T1000 (cell line): ENCODE data around the gene KAZALD1.

Source experiments
- DNase-seq: peaks from one replicate; lab custom pipeline; 2025; ENCODE audit warnings: mixed read lengths; lab: John Stamatoyannopoulos, UW

KAZALD1 gene

DNA sequence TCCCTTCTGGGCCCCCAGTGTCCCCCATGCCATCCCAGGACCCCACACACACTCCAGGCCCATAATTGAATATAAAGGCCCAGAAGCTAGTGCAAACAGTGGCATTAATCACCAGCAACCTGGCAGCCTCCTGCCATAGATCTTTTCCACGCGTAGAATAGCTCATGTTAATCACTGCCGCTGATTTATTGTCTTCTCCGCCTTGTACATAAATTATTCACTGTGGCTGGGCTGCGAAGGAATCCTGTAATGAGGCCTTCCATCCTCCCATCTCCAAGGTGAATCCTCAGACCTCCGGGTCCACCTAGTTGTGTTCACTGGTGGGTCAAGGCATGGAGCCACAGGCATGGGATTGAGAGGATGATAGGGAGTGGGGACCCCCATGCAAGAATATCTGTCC lies 33.2 kb downstream of the KAZALD1 start:
- no peak for DNase-seq

DNA sequence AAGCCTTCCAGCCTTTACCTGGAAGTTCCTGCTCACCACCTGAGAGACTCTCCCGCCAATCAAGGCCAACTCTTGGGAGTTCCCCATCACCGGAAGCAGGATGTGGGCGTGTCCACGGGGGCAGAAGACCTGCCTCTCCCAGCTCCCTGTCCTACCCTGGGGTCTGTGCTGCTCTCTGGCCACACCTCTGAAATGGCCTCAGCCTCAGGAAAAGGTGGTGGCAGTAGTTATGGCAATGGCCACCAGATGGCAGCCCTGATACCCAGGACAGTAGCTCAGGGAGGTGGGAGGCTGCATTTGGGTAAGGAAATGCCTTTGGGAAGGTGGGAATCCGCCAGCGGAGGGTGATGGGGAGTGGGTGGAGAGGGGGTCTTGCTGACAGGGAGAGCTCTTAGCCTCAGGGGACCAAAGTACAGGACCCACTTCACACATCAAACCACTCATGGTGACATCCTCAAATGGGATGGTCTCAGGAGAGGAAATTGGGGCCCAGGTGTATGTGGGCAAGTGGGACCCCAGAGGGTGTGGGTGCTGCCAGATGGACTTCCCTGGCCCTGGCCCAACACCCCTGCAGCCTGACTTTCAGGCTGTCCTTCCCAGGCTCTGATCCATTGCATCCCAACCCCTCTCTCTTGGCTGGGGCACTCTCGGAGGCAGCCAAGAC lies 33.9 kb downstream of the KAZALD1 start:
- peak; percentile 15 for DNase-seq

- no peak for DNase-seq
Observed at GRCh38 chr10:101096378-101096777, 34.6 kb downstream of the KAZALD1 start.

- DNase-seq, result no peak
Observed at GRCh38 chr10:101097881-101098280, 36.1 kb downstream of the KAZALD1 start.

GRCh38 chr10:101099901-101100300 lies 38.1 kb downstream of the KAZALD1 start:
- DNase-seq, result no peak

GRCh38 chr10:101101372-101101881 lies 39.6 kb downstream of the KAZALD1 start:
- no peak for DNase-seq

GRCh38 chr10:101103430-101103829 lies 41.6 kb downstream of the KAZALD1 start:
- DNase-seq, result no peak

- no peak for DNase-seq
Observed at GRCh38 chr10:101106351-101106750, 44.6 kb downstream of the KAZALD1 start.

DNA sequence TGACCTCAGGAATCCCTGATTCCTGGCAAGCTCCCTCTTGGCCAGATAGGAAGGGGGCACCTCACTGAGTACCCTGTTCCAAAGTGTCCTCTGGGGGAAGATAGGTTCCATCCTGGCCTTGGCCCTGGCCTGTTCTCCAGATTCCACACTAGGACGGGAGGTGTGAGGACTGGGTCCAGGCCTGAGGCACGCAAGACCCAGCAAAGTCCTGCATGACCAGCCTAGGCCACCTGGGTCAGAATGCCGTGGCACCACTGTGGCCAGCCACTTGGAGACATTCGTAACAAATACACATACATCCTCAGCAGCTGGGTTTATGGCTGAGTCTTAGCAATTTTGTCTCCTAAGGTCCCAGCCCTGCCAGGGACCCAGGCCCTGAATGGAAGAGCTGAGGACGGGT lies 46.0 kb downstream of the KAZALD1 start:
- DNase-seq, result no peak

DNA sequence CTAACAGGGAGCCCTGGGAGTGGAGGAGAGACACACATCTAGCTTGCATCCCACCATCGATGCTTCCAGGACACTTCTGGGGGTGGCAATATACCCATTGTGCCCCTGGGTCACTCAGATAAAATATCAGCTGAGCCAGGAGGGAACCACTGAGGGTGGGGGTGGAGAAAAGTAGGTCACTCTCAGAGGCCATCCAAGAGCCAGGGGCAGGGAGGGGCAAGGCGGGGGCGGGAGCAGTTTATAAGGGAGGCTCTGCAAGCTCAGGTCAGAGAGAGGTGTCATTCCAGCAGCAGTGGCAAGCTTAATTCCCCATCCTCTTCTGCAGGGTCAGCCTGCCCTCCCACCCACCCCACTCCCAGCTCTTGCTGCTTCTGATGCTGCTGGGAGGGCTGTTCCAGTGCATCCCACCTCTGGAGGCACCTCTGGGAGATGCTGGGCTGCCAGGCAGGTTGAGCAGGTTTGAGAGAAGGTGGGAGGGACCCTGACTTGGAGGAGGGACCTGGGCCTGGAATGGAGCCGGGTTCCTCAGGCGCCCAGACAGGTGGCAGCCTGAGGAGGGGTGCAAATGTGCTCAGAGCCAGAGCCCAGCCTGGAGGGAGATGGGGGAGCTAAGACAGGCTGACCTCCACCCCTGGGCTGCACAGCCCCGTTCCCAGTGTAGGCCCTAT lies 49.2 kb downstream of the KAZALD1 start:
- DNase-seq, result no peak

- no peak for DNase-seq
Observed at GRCh38 chr10:101111547-101111946, 49.8 kb downstream of the KAZALD1 start.

DNA sequence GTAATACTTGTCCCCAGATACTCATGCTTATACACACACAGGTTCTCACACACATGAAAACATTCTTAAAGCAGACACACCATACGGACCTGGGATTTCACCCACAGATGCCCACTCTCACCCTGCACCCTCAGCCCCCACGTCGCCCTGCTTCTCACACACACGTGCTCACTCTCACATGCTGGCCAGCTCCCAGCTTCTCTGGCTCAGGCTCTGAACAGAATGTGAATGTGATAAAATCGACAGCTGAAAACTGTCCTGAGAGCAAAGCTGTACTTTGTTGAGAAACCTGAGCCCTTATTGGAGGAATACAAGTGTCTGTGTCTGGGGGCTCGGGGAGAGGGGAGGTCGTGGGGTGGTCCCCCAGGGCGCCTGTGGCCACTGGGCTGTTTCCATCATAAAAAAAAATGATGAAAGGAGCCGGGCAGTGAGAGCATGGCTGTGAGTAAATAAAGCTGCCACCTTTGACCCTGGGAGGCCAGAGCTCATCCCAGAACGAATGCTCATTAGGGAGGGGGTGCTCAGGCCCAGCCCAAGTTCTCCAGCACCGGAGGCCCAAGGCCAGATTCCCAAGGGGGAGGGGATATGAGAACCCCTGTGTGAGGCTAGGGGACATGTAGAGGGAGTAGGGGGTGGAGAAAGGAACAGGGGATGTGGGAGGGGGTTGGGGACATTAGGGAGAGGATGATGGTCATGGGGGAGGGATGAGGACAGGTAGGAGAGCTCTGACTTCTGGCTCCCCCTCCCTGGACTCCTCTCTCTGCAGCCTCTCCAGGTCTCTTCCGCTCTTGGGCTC lies 51.2 kb downstream of the KAZALD1 start:
- no peak for DNase-seq

DNA sequence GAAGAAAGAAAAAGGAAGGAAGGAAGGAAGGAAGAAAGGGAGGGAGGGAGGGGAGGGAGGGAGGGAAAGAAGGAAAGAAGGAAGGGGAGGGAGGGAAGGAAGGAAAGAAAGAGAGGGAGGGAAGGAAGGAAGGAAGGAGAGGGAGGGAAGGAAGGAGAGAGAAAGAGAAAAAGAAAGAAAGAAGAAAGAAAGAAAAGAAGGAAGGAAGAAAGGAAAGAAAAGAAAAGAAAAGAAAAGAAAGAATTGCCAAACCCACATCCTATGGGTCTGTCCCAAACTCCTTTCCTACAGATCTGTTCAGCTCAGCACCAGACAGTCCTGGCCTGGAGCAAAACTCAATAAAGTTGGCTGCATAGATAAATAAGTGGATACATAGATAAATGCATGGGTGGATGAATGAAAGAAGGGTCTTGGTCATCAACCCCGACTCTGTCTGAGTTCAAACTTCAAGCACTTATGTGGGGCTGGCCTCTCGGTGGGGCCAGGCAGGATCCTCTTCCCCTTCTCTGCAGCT lies 52.2 kb downstream of the KAZALD1 start:
- DNase-seq, result no peak

- no peak for DNase-seq
Observed at GRCh38 chr10:101114646-101115045, 52.9 kb downstream of the KAZALD1 start.
